ENCODE results near the gene MISP. TPM values are rescaled to one million over a fixed set of nuclear protein-coding genes. Genes with fewer than 3 reads are reported as not detected.
A peak's percentile ranks its signal among the peaks of the same experiment; 100 is the strongest.

The MISP gene
- total and polyA plus RNA-seq, 2 donors (not counting 1 experiment from before 2014, with no cell fraction given): not detected

GRCh38 chr19:793806-794205, 42.9 kb downstream of the MISP start:
- H3K27ac ChIP-seq (ENCODE audit: low read length in 2 of 2): no peak overlapping the region
- Mint-ChIP-seq H3K27me3 (peaks cover 4% of the 10 kb centered on the region), H3K27ac (no peak overlapping the region), H3K4me3 (no peak overlapping the region), H3K9me3 (ENCODE audit: insufficient read depth) (no peaks in the 10 kb centered on the region), H3K4me1 (peaks cover 8% of the 10 kb centered on the region)
- peaks cover 0 to 3% of the 10 kb centered on the region in 2 experiments for H3K36me3 ChIP-seq (replicated peaks in 1 of 2; ENCODE audit: control extremely low read depth in 1 of 2, control insufficient read depth in 1 of 2, extremely low read depth in 1 of 2, insufficient read depth in 2 of 2, low read length in 1 of 2)
- ATAC-seq (ENCODE audit: low read depth) (no peak), DNase-seq (no peak)
- WGBS (ENCODE audit: insufficient coverage): 96% methylated on average over 8 of the region's 12 CpGs
- no peak overlapping the region for H3K4me2 ChIP-seq (replicated peaks; ENCODE audit: low read depth, low read length, poor library complexity, severe bottlenecking)
- ChIA-PET POLR2A (interaction anchor here (0.6 kb wide), 1 partner anchor 448 kb away, joined by 7 read pairs; the partner anchor contains the start of gene ATP5F1D), CTCF (no interaction called here)
- peaks cover under 1 to 18% of the 10 kb centered on the region in 2 donors for H3K4me1 ChIP-seq (ENCODE audit: control insufficient read depth in 2 of 2, insufficient read depth in 2 of 2, low read length in 2 of 2)
- no peak overlapping the region for H3K9ac ChIP-seq (ENCODE audit: low read length)
- H3K4me3 ChIP-seq (ENCODE audit: control extremely low read depth in 1 of 5, extremely low read depth in 1 of 5, insufficient read depth in 1 of 5, low read depth in 2 of 5, low read length in 4 of 5): no peak overlapping the region
- no peak overlapping the region for H2AFZ ChIP-seq (ENCODE audit: insufficient read depth, low read depth, low read length, poor library complexity, severe bottlenecking)
- peaks cover 10% of the 10 kb centered on the region for H4K20me1 ChIP-seq (ENCODE audit: control insufficient read depth, insufficient read depth, low read length, poor library complexity, severe bottlenecking)
- TF ChIP-seq CTCF (IDR thresholded peaks at IDR 0.05) (no peak), EZH2 (IDR thresholded peaks at IDR 0.05; ENCODE audit: borderline replicate concordance, insufficient read depth, low read depth, low read length, poor library complexity, severe bottlenecking) (no peak)
- intact Hi-C loops (cut with micrococcal nuclease): no loop called here
- H3K27me3 ChIP-seq (replicated peaks in 1 of 4; ENCODE audit: control extremely low read depth in 1 of 4, control insufficient read depth in 3 of 4, insufficient read depth in 4 of 4, low read length in 3 of 4): no peaks in the 10 kb centered on the region
- H3K9me3 ChIP-seq (ENCODE audit: control extremely low read depth in 1 of 3, control insufficient read depth in 2 of 3, insufficient read depth in 1 of 3, low read length in 2 of 3): no peaks in the 10 kb centered on the region
- H3K79me2 ChIP-seq (ENCODE audit: control insufficient read depth, insufficient read depth, low read length): peaks cover 20% of the 10 kb centered on the region

- H3K79me2 ChIP-seq (ENCODE audit: control insufficient read depth, insufficient read depth, low read length): peaks cover 33% of the 10 kb centered on the region
- H3K36me3 ChIP-seq (replicated peaks in 1 of 2; ENCODE audit: control extremely low read depth in 1 of 2, control insufficient read depth in 1 of 2, extremely low read depth in 1 of 2, insufficient read depth in 2 of 2, low read length in 1 of 2): peaks cover 0 to 13% of the 10 kb centered on the region in 2 experiments
- H3K9ac ChIP-seq (ENCODE audit: low read length): no peak overlapping the region
- 97% methylated on average over 24 of the region's 28 CpGs for WGBS (ENCODE audit: insufficient coverage)
- H3K4me2 ChIP-seq (replicated peaks; ENCODE audit: low read depth, low read length, poor library complexity, severe bottlenecking): no peak overlapping the region
- Mint-ChIP-seq H3K27me3 (no peaks in the 10 kb centered on the region), H3K4me3 (peak overlapping the region; percentile 37), H3K27ac (no peak overlapping the region), H3K9me3 (ENCODE audit: insufficient read depth) (no peaks in the 10 kb centered on the region), H3K4me1 (peaks cover 20% of the 10 kb centered on the region)
- H4K20me1 ChIP-seq (ENCODE audit: control insufficient read depth, insufficient read depth, low read length, poor library complexity, severe bottlenecking): peaks cover 23% of the 10 kb centered on the region
- TF ChIP-seq EZH2 (IDR thresholded peaks at IDR 0.05; ENCODE audit: borderline replicate concordance, insufficient read depth, low read depth, low read length, poor library complexity, severe bottlenecking) (no peak), CTCF (IDR thresholded peaks at IDR 0.05) (no peak)
- H3K27me3 ChIP-seq (replicated peaks in 1 of 4; ENCODE audit: control extremely low read depth in 1 of 4, control insufficient read depth in 3 of 4, insufficient read depth in 4 of 4, low read length in 3 of 4): no peaks in the 10 kb centered on the region
- intact Hi-C loops (cut with micrococcal nuclease): no loop called here
- DNase-seq (peak; percentile 32), ATAC-seq (ENCODE audit: low read depth) (no peak)
- ChIA-PET POLR2A (interaction anchor here (0.6 kb wide), 1 partner anchor 1147 kb away, joined by 6 read pairs; no protein-coding TSS in a partner anchor), CTCF (no interaction called here)
- no peak overlapping the region for H3K4me3 ChIP-seq (ENCODE audit: control extremely low read depth in 1 of 5, extremely low read depth in 1 of 5, insufficient read depth in 1 of 5, low read depth in 2 of 5, low read length in 4 of 5)
- peaks cover 12 to 30% of the 10 kb centered on the region in 2 donors for H3K4me1 ChIP-seq (ENCODE audit: control insufficient read depth in 2 of 2, insufficient read depth in 2 of 2, low read length in 2 of 2)
- H3K27ac ChIP-seq (ENCODE audit: low read length in 2 of 2): no peak overlapping the region
- no peaks in the 10 kb centered on the region for H3K9me3 ChIP-seq (ENCODE audit: control extremely low read depth in 1 of 3, control insufficient read depth in 2 of 3, insufficient read depth in 1 of 3, low read length in 2 of 3)
- no peak overlapping the region for H2AFZ ChIP-seq (ENCODE audit: insufficient read depth, low read depth, low read length, poor library complexity, severe bottlenecking)
Measured at GRCh38 chr19:795073-795611, 44.2 kb downstream of the MISP start.
